ENCODE measurements around the gene TRPV5.

The TRPV5 gene

DNA sequence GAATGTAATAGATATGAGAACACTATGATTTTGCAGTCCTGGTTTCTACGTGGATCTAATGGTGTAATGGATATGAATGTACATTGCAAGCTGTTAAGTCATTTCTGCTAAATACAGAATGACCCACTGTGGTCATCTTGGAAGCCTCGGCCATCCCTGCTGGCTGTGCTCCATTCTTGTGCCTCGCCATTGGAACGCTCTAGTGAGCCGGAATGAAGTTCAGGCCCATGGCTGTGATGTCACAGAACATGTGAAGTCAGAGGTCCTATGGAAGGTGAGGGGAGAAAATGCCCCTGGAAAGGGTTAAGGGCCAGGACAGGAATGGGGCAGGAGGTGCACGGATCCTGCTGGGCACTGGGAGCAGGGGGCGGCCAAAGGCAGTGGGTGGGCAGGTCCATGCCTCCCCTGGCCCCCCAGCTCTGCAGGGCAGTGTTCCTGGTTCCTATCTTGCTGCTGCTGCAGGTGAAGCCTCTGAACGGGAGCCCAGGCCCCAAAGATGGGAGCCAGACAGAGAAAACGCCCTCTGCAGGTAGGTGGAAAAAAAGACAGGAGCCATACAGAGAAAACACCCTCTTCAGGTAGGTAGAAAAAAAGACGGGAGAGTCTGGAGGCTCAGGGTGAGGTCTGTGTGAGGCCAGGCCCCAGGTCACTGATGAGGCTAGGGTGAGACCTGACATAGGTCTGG lies 5.8 kb upstream of the TRPV5 start, which contains the start of gene LLCFC1:
TSS of gene LLCFC1 (plus strand) at position 259 of the 685 bp plus-strand sequence. CDS start at position 397, 138 bp downstream.
- no peak for DNase-seq

DNA sequence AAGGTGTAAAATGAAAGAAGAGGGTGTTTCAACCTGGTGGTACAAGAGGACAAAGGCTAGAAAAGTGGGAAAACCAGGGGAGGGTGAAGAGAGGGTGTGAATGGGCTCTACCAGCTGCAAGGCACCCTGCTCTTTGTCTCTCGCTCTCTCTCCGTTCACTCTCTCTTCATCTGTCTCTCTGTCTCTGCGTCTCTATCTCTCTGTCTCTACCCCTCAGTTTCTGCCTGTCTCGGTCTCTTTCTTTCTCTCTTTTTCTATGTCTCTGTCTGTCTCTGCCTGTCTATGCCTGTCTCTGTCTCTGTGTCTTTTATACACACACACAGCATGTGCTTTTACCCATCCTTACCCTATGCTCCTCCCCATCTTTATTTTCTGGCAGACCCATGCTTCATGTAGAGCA lies 5.1 kb upstream of the TRPV5 start:
- DNase-seq = no peak

DNA sequence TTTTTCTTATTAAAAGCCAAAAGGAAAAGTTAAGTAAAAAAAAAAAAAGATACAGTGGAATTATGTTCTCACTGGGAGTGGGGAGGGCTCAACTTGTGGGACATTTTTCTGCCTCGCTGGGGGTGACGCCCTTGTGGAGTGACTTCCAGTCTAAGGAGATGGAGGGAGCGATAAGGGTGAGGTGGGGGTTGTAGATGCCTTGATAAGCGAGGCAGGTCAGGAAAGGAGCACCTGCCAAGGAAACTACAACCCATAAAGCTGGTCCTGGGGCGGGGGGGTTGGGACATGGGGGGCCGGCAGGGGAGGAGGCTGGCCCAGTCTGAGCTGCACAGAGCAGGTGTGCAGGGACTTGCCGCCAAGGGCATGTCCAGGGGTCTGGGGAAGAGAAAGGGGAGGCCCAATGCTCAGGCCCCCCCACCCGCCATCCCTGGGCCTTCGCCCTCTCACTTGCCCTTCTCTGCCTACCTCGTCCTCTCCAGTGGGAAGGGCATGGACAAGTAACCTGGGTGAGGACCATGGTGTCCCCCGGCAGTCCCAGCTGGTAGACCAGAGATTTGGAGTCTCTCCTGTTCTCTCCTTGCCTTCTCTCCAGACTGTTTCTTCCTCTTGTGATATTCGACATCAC lies 2.5 kb upstream of the TRPV5 start:
- no peak for DNase-seq

DNA sequence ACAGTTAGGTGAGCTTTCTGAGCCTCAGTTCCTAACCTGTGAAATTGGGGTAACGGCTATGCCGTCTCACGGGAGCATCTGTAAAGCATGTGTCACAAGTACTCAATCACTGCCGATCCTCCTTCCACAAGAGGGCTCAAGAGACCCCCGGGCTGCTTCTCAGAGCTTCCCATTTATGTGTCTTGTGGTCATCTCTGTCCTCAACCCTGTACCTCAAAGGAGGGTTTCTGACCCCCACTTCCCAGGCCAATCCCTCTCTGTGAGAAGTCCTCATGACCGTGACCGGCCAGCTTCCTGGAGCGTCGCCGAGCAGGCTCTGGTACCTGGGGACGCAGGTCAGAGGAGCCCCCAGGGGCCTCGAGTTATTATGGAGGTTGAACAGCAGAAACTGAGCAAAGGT lies 510 bp upstream of the TRPV5 start:
- no peak for DNase-seq

DNA sequence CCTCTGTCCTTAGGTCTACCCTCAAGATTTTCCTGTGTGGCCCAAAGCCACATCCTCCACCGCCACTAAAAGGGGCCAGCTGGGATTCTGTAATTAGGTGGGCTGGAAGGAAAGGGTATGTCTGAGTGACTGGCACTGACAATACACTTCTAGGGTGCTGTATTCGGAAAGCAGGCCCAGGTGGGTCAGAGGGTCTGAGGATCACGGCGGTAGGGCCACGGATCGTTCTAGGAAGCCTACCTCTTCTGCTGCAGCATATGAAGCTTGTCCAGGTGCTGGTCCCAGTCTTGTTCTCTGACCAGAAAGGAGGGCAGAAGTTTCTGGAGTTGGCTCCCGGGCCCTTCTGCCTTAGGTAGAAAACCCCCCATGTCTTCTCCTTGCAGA lies 462 bp downstream of the TRPV5 start:
- no peak for DNase-seq

DNA sequence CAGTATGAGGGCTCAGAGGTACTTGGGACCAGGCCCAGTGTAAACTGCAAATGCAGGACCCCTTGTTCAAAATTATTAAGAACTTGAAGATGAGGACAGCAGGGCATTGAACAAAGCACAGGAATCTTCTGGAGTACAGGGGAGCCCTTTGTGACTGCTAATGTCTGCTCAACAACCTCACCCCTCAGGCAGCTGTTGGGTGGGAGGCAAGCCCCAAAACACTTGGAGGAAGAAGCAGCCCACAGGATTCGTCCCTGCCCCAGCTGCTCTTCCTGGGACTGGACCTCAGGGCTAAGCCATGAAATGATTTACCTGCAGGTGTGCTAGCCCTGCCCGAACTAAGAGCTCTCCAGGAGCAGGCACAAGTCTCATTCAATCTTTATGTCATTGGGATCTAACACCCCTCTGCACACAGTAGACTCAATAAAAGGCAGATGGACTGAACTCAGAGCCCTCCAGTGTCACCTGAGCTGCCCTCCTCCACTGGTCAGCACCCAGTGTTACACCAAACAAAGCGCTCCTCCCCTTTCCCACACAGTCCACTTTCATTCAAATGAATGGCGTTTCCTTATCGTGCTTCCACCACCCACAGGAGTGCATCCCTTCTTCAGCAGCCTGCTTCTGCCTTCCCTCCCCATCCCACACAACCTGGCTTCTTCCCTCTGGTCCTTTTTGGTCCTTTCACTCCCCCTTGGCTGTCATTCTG lies 1.0 kb downstream of the TRPV5 start:
- DNase-seq = no peak

DNA sequence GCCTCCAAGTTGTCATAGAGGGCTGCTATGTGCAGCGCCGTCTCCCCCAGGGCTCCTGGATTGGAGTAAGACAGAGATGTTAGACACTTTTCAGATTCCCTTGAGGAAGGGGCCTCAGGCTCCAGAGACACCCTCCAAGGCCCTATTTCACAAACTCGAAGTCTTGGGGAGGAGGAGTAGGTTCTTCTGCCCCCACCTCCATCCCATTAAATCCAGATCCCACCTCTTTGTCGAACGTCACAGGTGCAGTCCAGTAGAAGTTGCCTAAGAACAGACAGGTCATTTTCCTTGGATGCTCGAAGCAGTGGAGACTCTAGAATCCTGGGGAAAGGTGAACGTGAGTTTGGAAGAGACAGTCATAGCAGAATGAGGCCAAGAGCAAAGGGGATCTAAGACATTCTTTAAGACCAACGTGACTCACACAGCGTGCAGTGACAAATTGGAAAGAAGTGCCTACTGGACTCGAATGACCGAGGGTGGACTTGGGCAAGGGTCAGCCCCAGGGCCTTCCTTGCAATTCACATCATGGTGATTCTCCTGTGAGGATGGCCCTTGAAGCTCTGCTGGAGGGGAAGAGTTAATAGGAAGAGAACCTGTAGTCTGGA lies 3.3 kb downstream of the TRPV5 start:
- no peak for DNase-seq

DNA sequence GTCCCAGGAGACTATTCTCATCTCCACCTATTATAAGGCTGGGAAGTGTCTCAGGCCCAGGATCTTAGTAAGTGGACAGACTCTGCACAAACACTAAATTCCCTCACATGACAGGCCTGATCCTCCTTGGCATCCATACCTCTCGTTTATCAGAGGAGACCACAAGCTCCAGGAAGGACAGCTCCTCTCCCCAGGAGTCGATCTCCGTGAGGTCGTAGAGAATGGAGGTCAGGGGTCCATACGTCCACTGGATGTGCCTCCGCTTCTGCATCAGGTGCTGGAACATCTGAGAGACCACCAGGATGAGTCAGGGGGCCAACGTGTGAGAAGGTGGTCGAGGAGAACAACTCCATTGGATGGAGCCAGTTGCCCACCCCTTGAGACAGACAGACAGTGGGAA lies 5.6 kb downstream of the TRPV5 start:
- DNase-seq = no peak

DNA sequence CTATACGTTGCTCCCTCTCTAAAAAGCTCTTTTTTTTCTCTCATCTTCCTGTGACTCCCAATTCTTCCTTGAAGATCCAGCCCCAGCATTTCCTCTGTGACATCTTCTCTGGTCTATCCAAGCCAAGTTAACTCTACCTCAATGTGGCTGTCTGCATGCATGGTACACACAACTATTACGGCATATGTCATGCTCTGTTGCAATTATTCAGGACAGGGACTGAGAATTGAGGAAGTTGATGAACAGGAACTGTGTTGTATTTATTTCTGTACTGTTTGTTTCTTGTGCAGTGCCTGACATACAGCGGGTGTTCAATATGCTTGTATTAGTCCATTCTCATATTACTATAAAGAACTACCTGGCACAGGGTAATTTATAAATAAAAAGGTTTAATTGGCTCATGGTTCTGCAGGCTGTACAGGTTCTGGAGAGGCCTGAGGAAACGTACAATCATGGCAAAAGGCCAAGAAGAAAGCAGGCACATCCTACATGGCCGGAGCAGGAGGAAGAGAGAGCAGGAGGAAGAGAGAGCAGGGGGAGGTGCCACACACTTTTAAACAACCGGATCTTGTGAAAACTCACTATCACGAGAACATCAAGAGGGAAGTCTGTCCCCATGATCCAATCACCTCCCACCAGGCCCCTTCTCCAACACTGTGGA lies 6.3 kb downstream of the TRPV5 start:
- DNase-seq = no peak

DNA sequence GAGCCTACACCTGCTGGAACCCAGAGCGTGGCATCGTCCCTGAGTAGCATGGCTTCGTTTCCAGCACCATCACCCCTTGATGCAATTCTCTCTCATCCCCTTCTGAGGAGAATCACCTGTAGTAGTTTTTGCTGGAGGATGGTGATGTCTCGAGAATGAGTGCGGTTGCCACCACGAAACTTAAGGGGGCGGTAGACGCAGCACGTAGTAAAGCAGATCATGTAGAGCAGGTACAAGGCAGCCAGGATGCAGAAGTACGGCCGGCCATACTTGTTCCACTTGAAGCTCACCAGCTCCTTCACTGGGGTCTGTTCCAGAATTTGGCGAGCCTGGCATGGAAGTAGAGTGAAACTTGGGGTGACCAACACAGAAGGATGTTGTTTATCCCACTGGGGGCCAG lies 8.1 kb downstream of the TRPV5 start:
- DNase-seq = no peak

DNA sequence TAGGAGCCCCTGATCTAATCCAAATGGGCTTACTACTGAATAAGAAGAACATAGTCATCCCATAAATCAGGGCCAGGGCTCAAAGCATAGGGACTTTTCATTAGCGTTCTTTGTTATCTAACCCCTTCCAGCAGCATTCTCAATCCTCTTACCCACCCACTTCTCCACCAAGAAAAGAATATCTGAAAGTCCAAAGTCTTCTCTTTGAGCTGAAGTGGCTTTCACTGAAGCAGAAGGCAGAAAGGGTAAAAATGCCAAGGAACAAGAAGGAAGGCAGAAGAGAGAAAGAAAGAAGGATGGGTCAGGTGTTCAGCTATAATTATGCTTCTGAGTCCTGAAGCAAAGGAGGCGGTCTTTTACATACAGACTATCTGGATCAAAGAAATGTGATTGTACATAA lies 10.2 kb downstream of the TRPV5 start:
- DNase-seq = no peak

DNA sequence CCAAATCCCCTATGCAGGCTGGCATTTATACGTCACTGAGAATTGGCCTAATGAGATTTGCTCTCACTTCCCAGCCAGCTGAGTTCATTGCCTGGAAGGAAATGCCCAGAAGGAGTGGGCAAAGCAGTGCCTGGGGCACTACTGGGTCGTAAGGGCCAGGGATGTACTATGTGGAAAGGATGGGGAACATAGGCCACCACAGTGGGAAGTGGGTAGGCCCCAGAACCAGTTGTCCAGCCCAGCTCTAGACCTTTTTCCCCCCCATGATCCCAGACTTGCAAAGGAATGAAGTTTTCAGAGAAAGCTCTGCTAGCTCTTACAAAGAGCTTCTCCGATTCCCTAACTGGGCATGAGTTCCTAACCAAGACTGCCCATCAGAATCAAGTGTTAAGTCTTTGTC lies 13.9 kb downstream of the TRPV5 start:
- DNase-seq = no peak

DNA sequence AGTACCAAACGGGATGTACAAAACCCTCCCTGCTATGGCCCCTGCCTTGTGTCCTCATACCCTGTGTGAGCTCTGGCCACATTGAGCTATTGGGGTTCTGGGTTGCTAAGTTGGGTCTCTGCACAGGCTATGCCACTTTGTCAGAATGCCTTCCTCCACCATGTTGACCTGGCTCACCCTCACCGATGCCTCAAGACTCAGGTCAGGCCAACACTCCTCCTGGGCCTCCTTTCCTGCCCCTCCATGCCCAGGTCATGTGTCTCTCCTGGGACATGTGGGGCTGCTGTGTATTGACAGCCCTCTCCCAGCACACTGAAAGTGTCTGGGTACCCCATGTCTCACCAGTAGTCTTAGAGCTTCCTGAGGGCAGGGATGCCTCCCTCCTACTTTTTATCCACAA lies 14.6 kb downstream of the TRPV5 start:
- DNase-seq = no peak

DNA sequence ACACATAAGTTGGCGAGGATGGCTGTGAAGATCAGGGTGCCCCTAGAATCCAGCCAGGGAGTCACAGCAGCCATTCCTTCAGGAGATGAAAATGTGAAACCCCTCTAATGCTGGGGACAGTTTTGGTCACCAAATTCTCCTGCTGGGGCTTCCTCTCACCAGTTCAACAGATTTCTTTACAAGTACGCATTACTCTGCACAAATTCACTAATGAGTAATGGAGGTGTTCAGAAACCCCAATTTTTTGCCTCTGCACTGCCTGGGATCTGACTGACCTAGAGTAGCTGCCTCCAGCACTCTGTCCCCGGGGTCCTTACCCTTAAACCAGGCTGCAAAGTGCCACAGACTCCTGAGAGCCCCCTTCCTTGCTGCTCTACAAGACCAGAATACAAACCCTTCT lies 16.1 kb downstream of the TRPV5 start:
- no peak for DNase-seq

DNA sequence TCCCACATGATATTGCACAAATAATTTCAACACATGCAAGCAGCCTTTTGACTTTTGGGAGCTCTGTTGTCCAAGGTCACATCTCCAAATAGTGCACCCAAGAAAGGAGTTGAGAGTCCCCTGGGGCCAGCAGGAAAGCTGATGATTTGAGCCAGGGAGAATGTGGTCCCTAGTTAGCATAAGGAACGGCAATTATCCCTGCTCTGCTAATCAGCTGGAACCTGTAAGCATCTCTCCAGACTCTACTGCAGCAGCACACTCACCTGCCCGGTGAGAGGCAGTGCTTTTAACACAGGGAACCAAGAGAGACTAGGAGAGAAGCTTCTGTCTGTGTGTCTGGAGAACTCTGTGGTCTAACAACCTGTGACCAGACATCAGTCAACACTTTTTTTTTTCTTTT lies 17.0 kb downstream of the TRPV5 start:
- DNase-seq = no peak

DNA sequence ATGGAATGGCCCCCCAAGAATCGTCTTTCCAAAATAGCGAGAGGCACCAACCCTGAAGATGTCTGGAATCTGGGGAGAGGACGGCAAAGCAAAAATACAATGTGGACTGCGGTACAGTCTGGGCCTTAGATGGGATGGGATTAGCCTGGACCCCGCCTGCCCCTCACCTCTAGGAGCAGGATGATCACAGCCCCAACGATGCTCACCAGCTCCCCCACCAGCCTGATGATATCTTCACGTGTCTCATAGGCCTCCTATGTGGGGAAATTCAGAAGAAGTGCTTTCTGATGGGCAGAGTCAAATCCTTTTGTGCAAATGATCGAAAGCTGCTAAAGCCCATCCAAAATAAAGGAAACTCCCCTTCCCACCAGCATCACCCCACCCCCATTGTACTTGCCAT lies 18.2 kb downstream of the TRPV5 start:
- DNase-seq = no peak

DNA sequence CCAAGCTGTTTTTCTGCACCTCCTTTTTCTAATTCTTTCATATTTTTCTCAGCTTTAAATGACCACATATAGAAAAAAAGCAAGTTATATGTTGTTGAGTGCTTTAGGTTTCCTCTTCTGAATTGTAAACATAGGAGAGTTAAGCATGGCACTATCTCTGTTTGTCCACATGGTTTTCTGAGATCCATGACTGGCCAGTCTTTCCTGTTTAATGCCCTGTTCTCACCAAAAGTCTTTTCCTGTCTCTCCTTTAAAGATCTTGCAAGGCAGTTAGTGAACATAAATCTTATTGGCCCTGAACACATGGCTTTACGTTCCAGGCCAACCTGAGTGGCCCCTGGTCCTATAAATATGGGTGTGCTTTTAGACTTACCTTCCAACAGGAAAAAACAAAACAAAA lies 19.4 kb downstream of the TRPV5 start:
- DNase-seq = no peak

DNA sequence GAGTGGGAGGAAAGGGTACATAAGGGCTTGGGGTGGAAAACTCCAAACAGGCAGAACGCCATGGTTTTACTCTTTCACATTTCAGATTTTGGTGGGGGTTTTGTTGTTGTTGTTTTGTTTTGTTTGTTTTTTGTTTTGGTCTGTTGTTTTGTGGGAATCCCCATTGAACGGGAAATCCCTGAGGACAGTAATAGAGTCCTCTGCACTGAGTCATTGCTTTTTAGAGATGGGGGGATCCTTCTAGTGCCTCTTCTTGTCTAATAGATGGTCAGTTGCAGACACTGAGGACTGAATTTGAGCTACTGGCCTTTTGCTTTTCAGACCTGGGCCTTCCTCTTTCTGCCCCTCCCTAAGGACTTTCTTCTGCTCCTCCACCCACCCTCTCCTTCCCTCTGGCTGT lies 20.0 kb downstream of the TRPV5 start:
- DNase-seq = no peak

DNA sequence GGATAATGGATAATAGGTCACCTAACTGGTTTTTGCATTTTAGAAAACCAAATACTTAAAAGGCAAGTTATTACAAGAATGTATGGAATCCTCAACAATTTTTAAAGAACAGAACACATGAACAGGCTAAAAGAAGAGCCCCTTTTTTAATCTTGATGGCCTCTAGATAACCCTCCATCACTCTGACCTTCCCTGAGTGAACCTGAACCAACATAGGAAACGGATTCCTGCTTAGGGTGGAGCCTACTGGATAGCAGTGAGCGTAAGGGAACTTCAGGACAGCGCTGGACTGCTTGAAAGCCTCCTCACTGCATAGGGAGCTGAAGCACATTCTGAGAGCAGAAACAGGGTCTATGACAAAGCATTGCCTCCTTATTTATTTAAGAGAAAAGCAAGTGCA lies 20.5 kb downstream of the TRPV5 start:
- DNase-seq = no peak

DNA sequence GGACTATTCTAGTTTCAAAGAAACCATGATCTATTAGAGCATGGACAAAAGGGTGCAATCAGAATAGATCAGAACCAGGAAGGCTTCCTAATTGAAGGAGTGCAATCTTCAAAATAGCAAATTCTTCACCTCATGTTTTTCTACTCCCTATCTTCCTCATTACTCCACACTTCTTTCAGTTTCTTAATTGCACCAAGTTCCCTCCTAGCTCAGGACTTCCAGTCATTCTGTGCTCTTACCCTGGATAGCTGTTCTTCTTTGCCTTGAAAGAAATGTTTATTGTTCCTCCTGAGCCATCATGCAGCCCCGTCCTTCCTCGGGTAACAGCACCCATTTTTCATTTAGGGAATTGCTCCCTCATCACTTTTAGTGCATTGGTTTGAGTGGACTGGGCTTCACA lies 23.1 kb downstream of the TRPV5 start:
- no peak for DNase-seq

DNA sequence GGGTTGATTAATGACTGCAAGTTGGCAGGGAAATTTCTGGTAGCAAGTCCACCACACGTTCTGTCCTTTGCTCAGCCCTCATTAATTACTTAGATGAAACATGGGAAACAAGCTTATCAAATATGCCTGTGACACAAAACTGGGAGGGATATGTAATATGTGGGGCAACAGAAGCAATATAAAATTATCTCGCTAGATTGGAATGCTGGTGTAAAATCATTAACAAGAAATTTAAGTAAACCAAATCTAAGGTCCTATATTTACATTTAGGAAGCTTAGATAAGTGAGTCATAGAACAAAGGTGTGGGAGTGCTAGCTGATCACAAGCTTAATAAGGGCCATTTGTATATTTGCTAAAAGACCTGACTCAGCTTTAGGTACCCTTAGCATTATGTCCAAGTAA lies 23.5 kb downstream of the TRPV5 start:
- no peak for DNase-seq

DNA sequence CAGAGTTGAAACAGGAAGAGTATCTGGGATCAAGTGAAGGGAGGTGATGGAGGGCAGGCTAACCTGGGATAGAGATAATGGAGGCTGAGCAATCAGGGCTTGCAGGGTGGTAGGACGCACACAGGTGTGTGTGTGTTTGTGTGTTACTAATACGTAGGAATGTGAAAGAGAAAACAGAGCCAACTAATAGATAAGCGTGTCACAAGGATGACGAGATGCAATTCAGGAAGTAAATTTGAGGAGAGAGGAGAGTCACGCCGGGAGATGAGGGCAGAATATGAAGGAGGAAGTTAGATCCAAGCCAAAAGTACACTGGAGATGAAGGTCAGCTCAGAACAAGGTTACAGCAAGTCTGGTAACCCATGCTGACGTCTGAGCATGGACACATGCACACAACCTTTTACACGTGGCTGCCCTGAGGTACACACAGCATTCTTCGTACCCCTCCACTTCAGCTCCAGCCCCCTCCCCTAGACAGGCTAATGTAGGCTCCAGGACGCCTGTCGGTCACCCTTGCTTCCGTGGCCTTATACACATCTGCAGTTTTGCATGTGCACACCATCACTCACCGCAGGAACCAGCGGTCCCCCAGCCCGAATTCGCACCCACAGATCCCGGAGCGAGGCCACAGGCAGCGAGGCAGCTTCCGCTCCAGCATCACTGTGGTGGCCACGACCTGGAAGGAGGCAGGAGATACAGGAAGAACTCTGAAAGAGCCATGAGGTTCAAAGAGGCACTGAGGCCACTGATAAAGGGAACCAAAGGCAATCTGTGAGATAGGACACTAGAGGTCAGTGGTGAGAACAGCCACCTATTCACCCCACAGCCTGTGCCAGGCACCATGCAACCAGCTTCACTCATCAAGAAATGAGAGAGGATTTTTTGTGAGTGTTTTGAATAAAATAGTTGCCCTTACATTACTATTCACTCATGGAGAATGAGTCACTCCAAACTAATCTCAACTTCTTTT lies 24.3 kb downstream of the TRPV5 start:
- no peak for DNase-seq
